HG03045 (cell line): ENCODE measurements around the gene SNX32.

Experiments
- ATAC-seq: cut with Tn5 transposase; IDR thresholded peaks from one replicate; pipeline ENCODE4 v1.9.1; 2021; ENCODE audit warnings: mild to moderate bottlenecking, moderate library complexity; ENCODE audit not compliant: unreplicated experiment

The SNX32 gene

GRCh38 chr11:65796726-65797601, 36.8 kb upstream of the SNX32 start:
- ATAC-seq = no peak

- no peak for ATAC-seq
Observed at GRCh38 chr11:65797711-65798110, 36.1 kb upstream of the SNX32 start.

- no peak for ATAC-seq
Observed at GRCh38 chr11:65798882-65799281, 34.9 kb upstream of the SNX32 start.

GRCh38 chr11:65801153-65801987, 32.4 kb upstream of the SNX32 start:
- ATAC-seq = no peak

GRCh38 chr11:65802841-65803240, 30.9 kb upstream of the SNX32 start:
- peak; percentile 77 for ATAC-seq

GRCh38 chr11:65803797-65804492, 29.8 kb upstream of the SNX32 start:
- no peak for ATAC-seq

- ATAC-seq = no peak
Observed at GRCh38 chr11:65806979-65807378, 26.8 kb upstream of the SNX32 start.

- no peak for ATAC-seq
Observed at GRCh38 chr11:65808744-65809341, 24.9 kb upstream of the SNX32 start.

GRCh38 chr11:65809496-65809895, 24.3 kb upstream of the SNX32 start:
- no peak for ATAC-seq

- no peak for ATAC-seq
Observed at GRCh38 chr11:65810046-65810868, 23.5 kb upstream of the SNX32 start.

GRCh38 chr11:65811764-65812475, 21.8 kb upstream of the SNX32 start:
- no peak for ATAC-seq

GRCh38 chr11:65814131-65814985, 19.4 kb upstream of the SNX32 start:
- no peak for ATAC-seq

- ATAC-seq = no peak
Observed at GRCh38 chr11:65814986-65815565, 18.7 kb upstream of the SNX32 start.

GRCh38 chr11:65816696-65817095, 17.1 kb upstream of the SNX32 start:
- no peak for ATAC-seq

- ATAC-seq = no peak
Observed at GRCh38 chr11:65817312-65817834, 16.4 kb upstream of the SNX32 start.

GRCh38 chr11:65817835-65818680, 15.7 kb upstream of the SNX32 start:
- ATAC-seq = peak; percentile 70

- ATAC-seq = no peak
Observed at GRCh38 chr11:65821107-65821506, 12.7 kb upstream of the SNX32 start.
